Fibroblast of lung (primary cell): ENCODE results near the gene NR2F1-AS1. TPM values are rescaled to one million over a fixed set of nuclear protein-coding genes. Genes with fewer than 3 reads are reported as not detected.
A peak's percentile ranks its signal among the peaks of the same experiment; 100 is the strongest.

Source experiments
- DNase-seq, 2 donors: peaks; one replicate each; pipeline versions ENCODE4 v3.0.0 to v3.0.0-alpha.2; 2010; ENCODE audit warnings: low read depth in 2 of 2
- H2AFZ ChIP-seq: 2 replicates; pipeline ENCODE4 v1.5.1; 2012; ENCODE audit warnings: low read length, control low read depth, inconsistent platforms
- H3K27ac ChIP-seq: 2 replicates; pipeline ENCODE4 v1.5.1; 2011; ENCODE audit warnings: low read length, control low read depth; ENCODE audit not compliant: insufficient read depth
- H3K27me3 ChIP-seq: 2 replicates; pipeline ENCODE4 v1.5.1; 2011; ENCODE audit warnings: mild to moderate bottlenecking, low read length; ENCODE audit not compliant: control insufficient read depth, insufficient read depth
- H3K36me3 ChIP-seq: 2 replicates; pipeline ENCODE4 v1.5.1; 2011; ENCODE audit warnings: low read length; ENCODE audit not compliant: control insufficient read depth, insufficient read depth
- H3K4me1 ChIP-seq: 2 replicates; pipeline ENCODE4 v1.5.1; 2011; ENCODE audit warnings: low read length; ENCODE audit not compliant: control insufficient read depth, insufficient read depth; ENCODE audit errors: extremely low read depth
- H3K4me2 ChIP-seq: 2 replicates; pipeline ENCODE4 v1.5.1; 2011; ENCODE audit warnings: low read length, control low read depth; ENCODE audit not compliant: insufficient read depth; ENCODE audit errors: extremely low read depth
- H3K4me3 ChIP-seq, 4 experiments: fragments of 200-600 bp in 1 of 4; sonication (generic) in 1 of 4; replicated peaks in 1 of 4; 2 replicates each; pipeline ENCODE4 v1.5.1; 2011 to 2016; ENCODE audit warnings: low read length in 4 of 4, low read depth in 3 of 4, mild to moderate bottlenecking in 3 of 4, control low read depth in 2 of 4, inconsistent platforms in 1 of 4, mixed read lengths in 1 of 4; ENCODE audit not compliant: insufficient read depth in 1 of 4; ENCODE audit errors: control extremely low read depth in 1 of 4
- H3K79me2 ChIP-seq: 2 replicates; pipeline ENCODE4 v1.5.1; 2012; ENCODE audit warnings: mild to moderate bottlenecking, low read length, inconsistent platforms; ENCODE audit not compliant: control insufficient read depth, insufficient read depth
- H3K9ac ChIP-seq: 2 replicates; pipeline ENCODE4 v1.5.1; 2011; ENCODE audit warnings: mild to moderate bottlenecking, low read length, control low read depth; ENCODE audit not compliant: insufficient read depth
- H3K9me3 ChIP-seq: 2 replicates; pipeline ENCODE4 v1.5.1; 2012; ENCODE audit warnings: low read depth, low read length; ENCODE audit not compliant: control insufficient read depth, insufficient read depth
- H4K20me1 ChIP-seq: 2 replicates; pipeline ENCODE4 v1.5.1; 2011; ENCODE audit warnings: low read length; ENCODE audit not compliant: control insufficient read depth, insufficient read depth; ENCODE audit errors: extremely low read depth
- CTCF ChIP-seq, 2 donors: IDR thresholded peaks in 1 of 2; conservative IDR thresholded peaks in 1 of 2; 1 replicate in 1 of 2; 2 replicates in 1 of 2; pipeline ENCODE4 v1.5.1; 2011 to 2012; ENCODE audit warnings: low read length in 2 of 2, control low read depth in 1 of 2, inconsistent platforms in 1 of 2, low read depth in 1 of 2, mild to moderate bottlenecking in 1 of 2
- EZH2 ChIP-seq: IDR thresholded peaks from 2 replicates; pipeline ENCODE4 v1.5.1; 2012; ENCODE audit warnings: low read length, control low read depth, mild to moderate bottlenecking; ENCODE audit errors: missing control alignments
- polyA plus RNA-seq, 2 donors: library from polyadenylated mRNA; depleted of rRNA in 1 of 2; stranded (reverse) in 1 of 2; unstranded in 1 of 2; fragments of >200 nt; gene quantifications; 2 replicates each; pipeline ENCODE4 v1.2.1, GENCODE V29; 2011 to 2012; ENCODE audit warnings: missing spikeins in 1 of 2
- total RNA-seq: library from RNA; depleted of rRNA; stranded (reverse); fragments of >200 nt; gene quantifications from 2 replicates; pipeline ENCODE4 v1.2.1, GENCODE V29; 2014

NR2F1-AS1 gene
- total and polyA plus RNA-seq, 2 donors (not counting 1 experiment from before 2014, with no cell fraction given), result 29.6 to 44.6 TPM

DNA sequence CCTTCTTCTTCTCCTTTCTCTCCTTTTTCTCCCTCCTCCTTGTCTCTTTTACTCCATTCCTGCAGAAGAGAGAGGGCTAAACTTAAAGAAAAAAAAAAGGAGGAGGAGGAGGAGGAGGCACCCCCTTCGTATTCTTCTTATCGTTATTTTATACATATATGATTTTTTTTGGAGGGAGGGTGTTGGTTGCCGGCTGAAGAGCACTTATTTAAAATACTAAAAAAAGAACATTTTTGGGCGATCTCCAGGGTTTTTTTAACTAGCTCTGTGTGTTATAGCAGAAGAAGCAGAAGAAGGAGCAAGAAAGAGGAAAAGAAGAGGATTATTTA is 2.4 kb upstream of the NR2F1-AS1 start:
- Histone ChIP-seq H3K27ac (peak overlapping the region; percentile 84), H3K4me3 (peak overlapping the region; percentile 77 to 98 (median 96)), H3K79me2 (peaks cover 78% of the 10 kb centered on the region), H3K4me1 (peaks cover 4% of the 10 kb centered on the region), H3K9ac (peak overlapping the region; percentile 87), H3K4me2 (peak overlapping the region; percentile 40), H2AFZ (no peak overlapping the region), H3K27me3 (no peaks in the 10 kb centered on the region), H4K20me1 (no peaks in the 10 kb centered on the region), H3K9me3 (no peaks in the 10 kb centered on the region), H3K36me3 (peaks cover 6% of the 10 kb centered on the region)
- no peak for TF ChIP-seq EZH2
- no peak for TF ChIP-seq CTCF (conservative IDR thresholded peaks at IDR 0.05 in 1 of 2, IDR thresholded peaks at IDR 0.05 in 1 of 2; ENCODE audit: low read depth in 1 of 2, low read length in 2 of 2)
- DNase-seq, result no peak

DNA sequence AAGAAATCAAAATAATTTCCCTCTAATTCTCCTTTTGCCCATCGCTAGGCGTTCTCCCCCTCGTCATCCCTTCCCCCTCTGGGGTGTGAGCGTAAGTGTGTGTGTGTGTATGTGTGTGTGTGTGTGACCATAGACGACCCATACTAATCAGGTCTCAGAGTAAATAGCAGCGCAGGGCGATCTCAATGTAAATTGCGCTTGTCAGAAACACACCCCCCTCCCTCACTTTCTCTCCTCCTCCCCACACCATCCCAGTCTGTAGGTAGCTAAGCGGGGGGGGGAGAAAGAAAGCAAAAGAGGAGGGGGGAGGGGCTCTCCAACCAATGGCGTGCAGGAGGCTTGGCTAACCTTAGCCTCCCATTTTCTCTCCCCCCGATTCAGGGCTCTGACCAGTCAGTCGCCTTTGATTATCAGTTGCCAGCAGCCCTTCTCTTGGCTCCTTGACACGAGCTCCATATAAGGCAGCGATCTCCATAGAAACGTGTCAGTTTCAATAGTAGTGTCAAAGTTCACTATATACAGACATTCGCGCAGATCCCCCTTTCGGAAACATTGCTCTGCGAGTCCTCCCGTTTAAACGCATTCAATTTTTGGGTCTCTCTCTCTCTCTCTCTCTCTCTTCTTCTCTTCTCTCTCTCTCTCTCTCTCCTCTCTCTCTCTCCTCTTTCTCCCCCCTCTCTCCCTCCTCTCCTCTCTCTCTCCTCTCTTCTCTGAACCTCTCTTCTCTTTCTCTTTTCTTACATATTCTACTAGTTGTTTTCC is 1.8 kb upstream of the NR2F1-AS1 start, which contains the start of gene NR2F1:
Gene NR2F1 (plus strand): TSS at position 546 of the 762 bp plus-strand sequence. CDS start 1,802 bp downstream, outside the sequence.
- TF ChIP-seq CTCF (conservative IDR thresholded peaks at IDR 0.05 in 1 of 2, IDR thresholded peaks at IDR 0.05 in 1 of 2; ENCODE audit: low read depth in 1 of 2, low read length in 2 of 2) (peak in 1 of 2 donors; percentile 15), EZH2 (no peak)
- H3K4me3 ChIP-seq, result peak within 1 kb of the TSS; percentile 77 to 98 (median 96)
- no peaks in the 10 kb centered on the region for H3K27me3 ChIP-seq
- peaks cover 77% of the 10 kb centered on the region for H3K79me2 ChIP-seq
- peak; percentile 100 for DNase-seq
- H2AFZ ChIP-seq, result no peak within 1 kb of the TSS
- no peaks in the 10 kb centered on the region for H4K20me1 ChIP-seq
- H3K9ac ChIP-seq, result peak within 1 kb of the TSS; percentile 87
- H3K27ac ChIP-seq, result peak within 1 kb of the TSS; percentile 84
- peaks cover 6% of the 10 kb centered on the region for H3K4me1 ChIP-seq
- H3K36me3 ChIP-seq, result peaks cover 2% of the 10 kb centered on the region
- peak within 1 kb of the TSS; percentile 79 for H3K4me2 ChIP-seq
- no peaks in the 10 kb centered on the region for H3K9me3 ChIP-seq

GRCh38 chr5:93582167-93582462 is 1.1 kb upstream of the NR2F1-AS1 start:
- Histone ChIP-seq H3K9ac (peak overlapping the region; percentile 7), H3K27ac (peak overlapping the region; percentile 84), H3K4me1 (peaks cover 12% of the 10 kb centered on the region), H3K4me2 (peak overlapping the region; percentile 79), H3K36me3 (no peaks in the 10 kb centered on the region), H3K9me3 (no peaks in the 10 kb centered on the region), H4K20me1 (no peaks in the 10 kb centered on the region), H2AFZ (no peak overlapping the region), H3K79me2 (peaks cover 77% of the 10 kb centered on the region), H3K27me3 (no peaks in the 10 kb centered on the region), H3K4me3 (peak overlapping the region; percentile 57 to 98 (median 90))
- DNase-seq, result no peak
- TF ChIP-seq CTCF (conservative IDR thresholded peaks at IDR 0.05 in 1 of 2, IDR thresholded peaks at IDR 0.05 in 1 of 2; ENCODE audit: low read depth in 1 of 2, low read length in 2 of 2) (no peak), EZH2 (no peak)
